ENCODE results near the gene GADL1. TPM values are rescaled to one million over a fixed set of nuclear protein-coding genes. Genes with fewer than 3 reads are reported as not detected.
A peak's percentile ranks its signal among the peaks of the same experiment; 100 is the strongest.

The GADL1 gene
- total RNA-seq, 1 donor from 2014 or later: 25.1 TPM

DNA sequence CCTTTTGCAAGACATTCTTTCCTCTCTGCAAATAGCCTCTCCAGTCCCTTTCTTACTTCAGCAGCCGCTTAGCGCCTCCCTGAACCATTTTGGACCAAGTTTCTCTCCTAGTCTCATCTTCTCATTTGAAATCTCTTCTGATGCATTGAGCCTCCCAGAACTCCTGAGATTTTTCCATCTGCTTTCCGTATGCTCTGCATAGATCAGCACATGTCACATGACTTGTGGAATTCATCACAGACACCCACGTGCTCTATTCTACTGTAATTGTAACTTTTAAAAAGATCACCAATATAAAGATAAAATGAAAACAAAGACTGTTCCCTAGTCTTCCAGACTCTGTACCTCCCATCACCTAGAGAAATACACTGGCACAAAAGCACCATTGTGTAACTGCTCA lies 100.7 kb downstream of the GADL1 start:
- peaks cover 0 to 2% (median 0%) of the 10 kb centered on the region in 3 donors for H3K4me1 ChIP-seq (ENCODE audit: control insufficient read depth in 3 of 3, insufficient read depth in 3 of 3, low read length in 3 of 3)
- no peaks in the 10 kb centered on the region for H3K27me3 ChIP-seq (ENCODE audit: control insufficient read depth in 3 of 3, insufficient read depth in 3 of 3, low read length in 3 of 3)

GRCh38 chr3:30790150-30790549 lies 104.3 kb downstream of the GADL1 start:
- H3K4me1 ChIP-seq (ENCODE audit: control insufficient read depth in 3 of 3, insufficient read depth in 3 of 3, low read length in 3 of 3): no peaks in the 10 kb centered on the region
- H3K27me3 ChIP-seq (ENCODE audit: control insufficient read depth in 3 of 3, insufficient read depth in 3 of 3, low read length in 3 of 3): no peaks in the 10 kb centered on the region
- H3K36me3 ChIP-seq (ENCODE audit: control insufficient read depth in 3 of 3, insufficient read depth in 3 of 3, low read length in 3 of 3): no peaks in the 10 kb centered on the region
- H3K9ac ChIP-seq (ENCODE audit: low read depth in 1 of 3, low read length in 3 of 3): no peak overlapping the region
- no peak overlapping the region for H3K27ac ChIP-seq (ENCODE audit: low read depth, low read length)
- H3K4me3 ChIP-seq (ENCODE audit: low read length in 3 of 3): no peak overlapping the region
- H3K9me3 ChIP-seq (ENCODE audit: control insufficient read depth in 3 of 3, low read length in 3 of 3): no peaks in the 10 kb centered on the region

More for the DNA sequence above, 100.7 kb downstream of the GADL1 start:
- H3K4me3 ChIP-seq (ENCODE audit: low read length in 3 of 3): no peak overlapping the region
- H3K27ac ChIP-seq (ENCODE audit: low read depth, low read length): no peak overlapping the region
- no peaks in the 10 kb centered on the region for H3K9me3 ChIP-seq (ENCODE audit: control insufficient read depth in 3 of 3, low read length in 3 of 3)
- H3K36me3 ChIP-seq (ENCODE audit: control insufficient read depth in 3 of 3, insufficient read depth in 3 of 3, low read length in 3 of 3): no peaks in the 10 kb centered on the region
- no peak overlapping the region for H3K9ac ChIP-seq (ENCODE audit: low read depth in 1 of 3, low read length in 3 of 3)

DNA sequence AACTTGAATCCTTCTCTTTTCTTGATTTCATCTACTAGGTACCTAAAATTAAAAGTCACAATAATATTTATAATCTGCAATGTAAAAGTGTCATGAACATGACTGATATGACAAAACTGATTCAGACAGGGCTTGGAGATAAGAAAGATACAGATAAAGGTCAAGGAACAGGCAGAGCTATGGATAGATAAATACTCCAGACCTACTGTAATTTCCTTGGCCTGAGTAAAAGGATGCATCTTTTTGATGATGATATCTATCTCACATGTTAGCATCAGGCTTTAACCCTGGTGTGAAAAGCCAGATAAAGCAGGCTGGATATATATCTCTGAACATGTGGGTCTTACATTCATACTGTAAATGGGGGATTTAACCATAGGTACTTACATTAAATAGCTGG lies 108.1 kb downstream of the GADL1 start:
- Histone ChIP-seq H3K36me3 (ENCODE audit: control insufficient read depth in 3 of 3, insufficient read depth in 3 of 3, low read length in 3 of 3) (no peaks in the 10 kb centered on the region), H3K9me3 (ENCODE audit: control insufficient read depth in 3 of 3, low read length in 3 of 3) (no peaks in the 10 kb centered on the region), H3K4me3 (ENCODE audit: low read length in 3 of 3) (no peak overlapping the region), H3K4me1 (ENCODE audit: control insufficient read depth in 3 of 3, insufficient read depth in 3 of 3, low read length in 3 of 3) (no peaks in the 10 kb centered on the region), H3K27ac (ENCODE audit: low read depth, low read length) (no peak overlapping the region), H3K9ac (ENCODE audit: low read depth in 1 of 3, low read length in 3 of 3) (no peak overlapping the region), H3K27me3 (ENCODE audit: control insufficient read depth in 3 of 3, insufficient read depth in 3 of 3, low read length in 3 of 3) (no peaks in the 10 kb centered on the region)

DNA sequence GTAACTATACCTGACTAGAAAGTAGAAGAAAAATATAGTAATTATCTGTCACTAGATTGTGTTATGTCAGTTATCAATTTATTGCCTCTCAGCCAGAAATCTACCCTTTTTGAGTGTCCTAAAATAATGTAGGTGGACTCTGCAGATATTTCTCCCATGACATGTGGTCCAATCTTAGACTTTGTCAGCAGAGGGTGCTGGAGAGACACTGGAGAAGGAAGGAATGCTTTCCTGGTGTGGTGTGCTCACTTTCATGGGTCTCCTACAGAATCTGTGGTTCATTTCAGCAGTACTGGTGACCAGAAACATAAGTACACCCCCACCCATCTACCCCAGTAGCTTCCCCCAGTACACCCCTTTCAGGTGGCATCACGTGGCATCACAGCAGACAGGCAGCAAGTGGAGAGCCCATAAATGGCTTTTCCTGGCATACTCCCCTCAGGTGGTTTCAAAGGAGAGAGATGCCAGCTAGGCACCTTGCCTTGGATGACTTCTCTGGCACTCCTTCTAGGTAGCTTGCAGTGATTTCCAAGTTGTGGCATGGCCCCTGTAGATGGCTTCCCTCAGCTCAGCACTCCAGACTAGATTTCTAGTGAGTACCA lies 114.7 kb downstream of the GADL1 start:
- Histone ChIP-seq H3K4me1 (ENCODE audit: control insufficient read depth in 3 of 3, insufficient read depth in 3 of 3, low read length in 3 of 3) (no peaks in the 10 kb centered on the region), H3K9ac (ENCODE audit: low read depth in 1 of 3, low read length in 3 of 3) (no peak overlapping the region), H3K36me3 (ENCODE audit: control insufficient read depth in 3 of 3, insufficient read depth in 3 of 3, low read length in 3 of 3) (peaks cover 0 to 7% (median 4%) of the 10 kb centered on the region in 3 donors), H3K9me3 (ENCODE audit: control insufficient read depth in 3 of 3, low read length in 3 of 3) (no peaks in the 10 kb centered on the region), H3K4me3 (ENCODE audit: low read length in 3 of 3) (no peak overlapping the region), H3K27me3 (ENCODE audit: control insufficient read depth in 3 of 3, insufficient read depth in 3 of 3, low read length in 3 of 3) (no peaks in the 10 kb centered on the region), H3K27ac (ENCODE audit: low read depth, low read length) (no peak overlapping the region)

GRCh38 chr3:30778933-30779332 lies 115.5 kb downstream of the GADL1 start:
- no peaks in the 10 kb centered on the region for H3K27me3 ChIP-seq (ENCODE audit: control insufficient read depth in 3 of 3, insufficient read depth in 3 of 3, low read length in 3 of 3)
- no peaks in the 10 kb centered on the region for H3K9me3 ChIP-seq (ENCODE audit: control insufficient read depth in 3 of 3, low read length in 3 of 3)
- H3K4me1 ChIP-seq (ENCODE audit: control insufficient read depth in 3 of 3, insufficient read depth in 3 of 3, low read length in 3 of 3): no peaks in the 10 kb centered on the region
- no peak overlapping the region for H3K4me3 ChIP-seq (ENCODE audit: low read length in 3 of 3)
- H3K27ac ChIP-seq (ENCODE audit: low read depth, low read length): no peak overlapping the region
- H3K9ac ChIP-seq (ENCODE audit: low read depth in 1 of 3, low read length in 3 of 3): no peak overlapping the region
- H3K36me3 ChIP-seq (ENCODE audit: control insufficient read depth in 3 of 3, insufficient read depth in 3 of 3, low read length in 3 of 3): peaks cover 0 to 7% (median 4%) of the 10 kb centered on the region in 3 donors

DNA sequence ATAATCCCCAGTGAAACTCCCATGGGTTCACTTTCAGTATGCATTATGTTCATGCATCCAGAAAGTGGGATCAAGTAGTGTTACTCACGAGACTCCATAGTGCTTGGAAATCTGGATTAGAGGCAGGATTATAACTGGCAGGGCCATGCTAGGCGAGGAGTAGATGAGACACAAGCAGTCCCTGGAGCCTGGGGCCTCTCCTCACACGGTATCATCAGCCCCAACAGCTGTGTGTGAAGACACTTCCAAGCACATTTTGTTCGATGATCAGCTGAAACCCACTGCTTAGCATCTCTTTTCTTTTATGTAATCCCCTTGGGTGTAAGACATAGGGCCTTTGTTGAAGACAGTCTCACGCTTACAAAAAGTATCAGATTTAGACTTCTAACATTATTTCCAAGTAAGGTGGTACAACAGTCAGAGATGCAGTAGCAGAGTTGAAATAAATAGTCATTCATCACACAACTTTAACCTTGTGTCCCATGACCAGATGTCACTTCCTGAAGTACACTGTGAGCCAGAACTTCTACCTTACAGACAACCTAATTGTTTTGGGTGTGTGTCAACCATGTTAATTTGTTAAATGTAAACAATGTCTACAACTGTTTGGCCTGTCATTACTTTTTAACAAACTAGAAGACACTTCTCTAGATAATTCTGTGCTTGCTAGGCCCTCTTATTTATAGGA lies 116.9 kb downstream of the GADL1 start:
- no peak overlapping the region for H3K4me3 ChIP-seq (ENCODE audit: low read length in 3 of 3)
- H3K36me3 ChIP-seq (ENCODE audit: control insufficient read depth in 3 of 3, insufficient read depth in 3 of 3, low read length in 3 of 3): peaks cover 0 to 7% (median 4%) of the 10 kb centered on the region in 3 donors
- H3K9ac ChIP-seq (ENCODE audit: low read depth in 1 of 3, low read length in 3 of 3): no peak overlapping the region
- no peaks in the 10 kb centered on the region for H3K27me3 ChIP-seq (ENCODE audit: control insufficient read depth in 3 of 3, insufficient read depth in 3 of 3, low read length in 3 of 3)
- H3K4me1 ChIP-seq (ENCODE audit: control insufficient read depth in 3 of 3, insufficient read depth in 3 of 3, low read length in 3 of 3): no peaks in the 10 kb centered on the region
- H3K9me3 ChIP-seq (ENCODE audit: control insufficient read depth in 3 of 3, low read length in 3 of 3): no peaks in the 10 kb centered on the region
- H3K27ac ChIP-seq (ENCODE audit: low read depth, low read length): no peak overlapping the region

DNA sequence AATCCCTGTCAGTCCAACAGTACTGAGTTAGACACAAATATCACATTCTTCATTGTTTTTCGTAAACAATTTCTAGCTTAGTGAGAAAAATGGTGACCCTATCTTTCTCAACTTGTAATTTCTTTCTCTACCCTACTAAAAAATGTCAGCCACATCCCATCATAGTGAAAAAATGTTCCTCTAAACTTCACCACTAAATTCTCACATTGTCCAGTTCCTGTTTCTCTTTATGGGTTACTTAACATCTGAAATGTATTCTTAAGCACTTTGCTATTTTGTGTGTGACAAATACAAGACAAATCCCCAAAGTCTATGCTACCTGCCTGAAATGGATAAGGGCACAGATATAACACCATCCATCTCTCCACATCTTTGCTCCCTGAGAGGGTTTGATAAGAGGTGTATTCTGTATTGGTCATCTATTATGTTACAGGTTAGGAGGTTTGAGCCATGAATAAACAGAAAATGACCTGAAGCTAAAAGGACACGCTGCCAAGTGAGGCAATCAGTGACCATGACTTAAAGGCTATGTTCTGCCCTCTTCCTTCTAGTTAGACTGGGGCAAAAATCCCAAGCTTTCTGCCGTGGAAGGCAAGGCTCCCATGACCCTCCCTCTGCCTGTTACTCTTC lies 118.2 kb downstream of the GADL1 start:
- peaks cover 0 to 7% (median 4%) of the 10 kb centered on the region in 3 donors for H3K36me3 ChIP-seq (ENCODE audit: control insufficient read depth in 3 of 3, insufficient read depth in 3 of 3, low read length in 3 of 3)
- H3K9ac ChIP-seq (ENCODE audit: low read depth in 1 of 3, low read length in 3 of 3): no peak overlapping the region
- H3K27me3 ChIP-seq (ENCODE audit: control insufficient read depth in 3 of 3, insufficient read depth in 3 of 3, low read length in 3 of 3): no peaks in the 10 kb centered on the region
- no peak overlapping the region for H3K4me3 ChIP-seq (ENCODE audit: low read length in 3 of 3)
- no peak overlapping the region for H3K27ac ChIP-seq (ENCODE audit: low read depth, low read length)
- H3K4me1 ChIP-seq (ENCODE audit: control insufficient read depth in 3 of 3, insufficient read depth in 3 of 3, low read length in 3 of 3): no peaks in the 10 kb centered on the region
- no peaks in the 10 kb centered on the region for H3K9me3 ChIP-seq (ENCODE audit: control insufficient read depth in 3 of 3, low read length in 3 of 3)

- H3K4me3 ChIP-seq (ENCODE audit: low read length in 3 of 3): peak overlapping the region in 1 of 3 donors; percentile 22
- peaks cover 0 to 7% (median 4%) of the 10 kb centered on the region in 3 donors for H3K36me3 ChIP-seq (ENCODE audit: control insufficient read depth in 3 of 3, insufficient read depth in 3 of 3, low read length in 3 of 3)
- H3K4me1 ChIP-seq (ENCODE audit: control insufficient read depth in 3 of 3, insufficient read depth in 3 of 3, low read length in 3 of 3): peaks cover 0 to 5% (median 3%) of the 10 kb centered on the region in 3 donors
- no peak overlapping the region for H3K27ac ChIP-seq (ENCODE audit: low read depth, low read length)
- peak overlapping the region in 1 of 3 donors; percentile 50 for H3K9ac ChIP-seq (ENCODE audit: low read depth in 1 of 3, low read length in 3 of 3)
- no peaks in the 10 kb centered on the region for H3K9me3 ChIP-seq (ENCODE audit: control insufficient read depth in 3 of 3, low read length in 3 of 3)
- no peaks in the 10 kb centered on the region for H3K27me3 ChIP-seq (ENCODE audit: control insufficient read depth in 3 of 3, insufficient read depth in 3 of 3, low read length in 3 of 3)
Measured at GRCh38 chr3:30775040-30775439, 119.4 kb downstream of the GADL1 start.

- H3K27ac ChIP-seq (ENCODE audit: low read depth, low read length): no peak overlapping the region
- H3K4me3 ChIP-seq (ENCODE audit: low read length in 3 of 3): no peak overlapping the region
- H3K36me3 ChIP-seq (ENCODE audit: control insufficient read depth in 3 of 3, insufficient read depth in 3 of 3, low read length in 3 of 3): peaks cover 0 to 7% (median 4%) of the 10 kb centered on the region in 3 donors
- no peak overlapping the region for H3K9ac ChIP-seq (ENCODE audit: low read depth in 1 of 3, low read length in 3 of 3)
- peaks cover 0 to 5% (median 3%) of the 10 kb centered on the region in 3 donors for H3K4me1 ChIP-seq (ENCODE audit: control insufficient read depth in 3 of 3, insufficient read depth in 3 of 3, low read length in 3 of 3)
- no peaks in the 10 kb centered on the region for H3K27me3 ChIP-seq (ENCODE audit: control insufficient read depth in 3 of 3, insufficient read depth in 3 of 3, low read length in 3 of 3)
- no peaks in the 10 kb centered on the region for H3K9me3 ChIP-seq (ENCODE audit: control insufficient read depth in 3 of 3, low read length in 3 of 3)
Measured at GRCh38 chr3:30774062-30774461, 120.4 kb downstream of the GADL1 start.

DNA sequence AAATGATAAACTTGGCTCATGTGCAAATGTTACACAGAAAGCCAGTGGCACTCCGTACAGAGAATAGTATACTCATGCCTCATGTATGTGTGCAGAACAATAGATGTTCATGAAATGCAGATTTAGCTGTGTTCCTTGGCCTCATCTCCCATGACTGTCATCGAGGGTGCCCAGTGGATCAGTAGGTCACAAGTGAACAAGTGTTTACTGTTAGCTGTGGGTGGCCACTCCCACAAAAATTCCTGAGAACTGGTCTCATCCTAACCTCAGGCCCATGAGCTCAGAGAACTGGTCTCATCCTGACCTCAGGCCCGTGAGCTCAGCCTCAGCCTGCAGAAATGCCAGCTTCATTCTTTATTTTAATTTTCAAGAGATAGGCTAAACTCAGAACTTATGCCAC lies 124.1 kb downstream of the GADL1 start:
- no peak overlapping the region for H3K27ac ChIP-seq (ENCODE audit: low read depth, low read length)
- peaks cover 7 to 18% (median 11%) of the 10 kb centered on the region in 3 donors for H3K4me1 ChIP-seq (ENCODE audit: control insufficient read depth in 3 of 3, insufficient read depth in 3 of 3, low read length in 3 of 3)
- H3K9me3 ChIP-seq (ENCODE audit: control insufficient read depth in 3 of 3, low read length in 3 of 3): no peaks in the 10 kb centered on the region
- H3K4me3 ChIP-seq (ENCODE audit: low read length in 3 of 3): no peak overlapping the region
- H3K36me3 ChIP-seq (ENCODE audit: control insufficient read depth in 3 of 3, insufficient read depth in 3 of 3, low read length in 3 of 3): no peaks in the 10 kb centered on the region
- no peak overlapping the region for H3K9ac ChIP-seq (ENCODE audit: low read depth in 1 of 3, low read length in 3 of 3)
- H3K27me3 ChIP-seq (ENCODE audit: control insufficient read depth in 3 of 3, insufficient read depth in 3 of 3, low read length in 3 of 3): no peaks in the 10 kb centered on the region
